HuH-7.5 (cell line): ENCODE results near the gene MTRF1.
"Not testable (repeated sequence)": the region's sequence is repeated elsewhere in the genome, so short reads cannot be mapped to it uniquely, and the experiment has no call there.

ENCODE experiments used
- DNase-seq: peaks from one replicate; pipeline ENCODE4 v3.0.0; 2011; ENCODE audit warnings: low spot score

The MTRF1 gene

DNA sequence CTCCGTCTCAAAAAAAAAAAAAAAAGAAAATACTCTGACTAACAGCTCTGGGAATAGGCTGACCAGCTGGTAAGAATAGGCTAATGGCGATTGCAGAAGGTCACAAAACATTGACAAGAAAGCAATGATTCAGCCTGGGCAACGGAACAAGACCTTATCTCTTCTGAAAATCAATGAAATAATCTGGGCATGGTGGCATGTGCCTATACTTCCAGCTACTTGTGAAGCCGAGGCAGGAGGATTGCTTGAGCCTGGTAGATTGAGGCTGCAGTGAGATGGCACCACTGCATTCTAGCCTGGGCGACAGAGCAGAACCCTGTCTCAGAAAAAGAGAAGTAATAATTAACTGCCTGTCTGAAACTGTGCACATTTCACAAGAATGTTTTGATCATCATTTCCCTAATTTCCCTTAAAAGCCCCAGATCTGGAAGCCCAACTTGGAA, 18.8 kb upstream of the MTRF1 start:
- DNase-seq, result no peak

DNA sequence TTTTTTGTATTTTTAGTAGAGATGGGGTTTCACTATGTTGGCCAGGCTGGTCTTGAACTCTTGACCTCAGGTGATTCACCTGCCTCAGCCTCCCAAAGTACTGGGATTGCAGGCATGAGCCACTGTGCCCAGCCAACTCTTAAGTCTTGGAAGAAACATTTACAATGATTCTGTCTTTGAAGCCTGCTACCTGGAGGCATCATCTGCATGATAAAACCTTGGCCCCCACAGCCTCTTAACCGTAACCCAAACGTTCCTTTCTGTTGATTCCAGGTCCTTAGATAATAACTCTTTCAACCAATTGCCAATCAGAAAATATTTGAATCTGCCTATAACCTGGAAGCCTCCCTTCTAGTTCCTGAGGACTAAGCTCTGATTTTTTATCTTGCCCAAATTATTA, 15.8 kb upstream of the MTRF1 start:
- DNase-seq, result not testable (repeated sequence)

DNA sequence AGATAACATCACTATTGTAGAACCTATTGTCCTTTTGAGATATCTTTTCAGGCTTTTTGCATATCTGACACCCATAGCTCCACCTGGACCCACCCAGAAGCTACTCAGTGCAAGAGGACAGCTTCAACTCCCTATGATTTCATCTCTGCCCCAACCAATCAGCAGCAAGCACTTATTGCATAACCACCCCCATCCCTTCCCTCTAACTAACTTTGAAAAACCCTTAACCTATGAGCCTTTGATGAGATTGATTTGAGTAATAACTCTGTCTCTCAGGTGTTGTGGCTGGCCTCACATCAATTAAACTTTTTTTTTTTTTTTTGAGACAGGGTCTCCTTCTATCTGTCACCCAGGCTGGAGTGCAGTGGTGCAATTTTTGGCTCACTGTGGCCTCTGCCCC, 13.4 kb upstream of the MTRF1 start:
- DNase-seq, result no peak

DNA sequence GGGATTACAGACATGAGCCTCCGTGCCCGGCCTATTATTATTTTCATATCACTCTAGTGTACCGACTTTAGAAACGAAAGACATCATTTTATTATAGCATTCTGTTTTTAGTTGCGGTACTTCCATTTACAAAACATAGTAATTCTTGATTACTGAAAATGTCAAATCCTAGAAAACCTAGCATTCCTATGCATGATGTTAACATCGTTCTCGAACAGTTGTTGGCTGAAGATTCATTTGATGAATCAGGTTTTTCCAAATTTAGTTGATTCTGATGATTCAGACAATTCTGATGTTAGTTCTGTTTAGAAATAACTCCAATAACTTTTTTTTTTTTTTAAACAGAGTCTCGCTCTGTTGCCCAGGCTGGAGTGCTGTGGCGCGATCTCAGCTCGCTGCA, 11.5 kb upstream of the MTRF1 start:
- DNase-seq, result no peak

GRCh38 chr13:41273831-41274441, 10.6 kb upstream of the MTRF1 start:
- no peak for DNase-seq

GRCh38 chr13:41271456-41272285, 8.3 kb upstream of the MTRF1 start:
- DNase-seq, result no peak

DNA sequence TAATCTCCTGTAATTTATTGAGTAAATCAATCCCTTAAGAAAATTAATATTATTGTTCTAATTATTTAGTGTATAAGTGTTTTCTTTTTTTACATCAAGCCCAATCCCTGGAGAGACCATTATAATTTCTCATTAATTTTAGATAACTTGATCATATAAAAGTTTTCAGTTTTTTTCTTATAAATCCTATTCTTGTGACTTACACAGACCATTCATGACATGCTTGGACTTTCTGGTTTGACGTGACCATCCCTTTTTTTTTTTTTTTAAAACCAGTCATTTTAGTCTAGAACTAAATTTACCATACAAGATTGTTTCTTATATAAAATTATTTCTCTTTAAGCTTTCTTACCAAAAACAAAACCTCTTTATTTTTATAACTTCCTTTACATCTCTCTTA, 5.4 kb upstream of the MTRF1 start:
- no peak for DNase-seq

DNA sequence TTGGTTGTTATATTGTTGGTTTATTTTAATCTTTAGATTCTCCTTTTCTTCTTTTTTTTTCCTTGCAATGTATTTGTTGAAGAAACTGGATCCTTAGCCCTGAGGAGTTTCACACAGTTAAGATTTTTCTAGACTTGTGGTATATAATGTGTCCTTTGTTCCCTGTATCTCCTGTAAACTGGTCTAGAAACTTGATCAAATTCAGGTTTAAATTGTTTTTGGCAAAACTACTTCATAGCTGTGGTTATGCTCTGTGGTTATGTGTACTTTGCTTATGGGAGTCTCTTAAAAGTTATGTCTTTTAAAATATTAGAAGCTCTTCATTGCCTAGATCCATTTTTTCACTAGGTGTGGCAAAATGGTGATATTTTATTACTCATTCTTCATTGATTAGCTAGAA, 3.7 kb upstream of the MTRF1 start:
- no peak for DNase-seq

- no peak for DNase-seq
These were observed 3.4 kb downstream of the MTRF1 start for GRCh38 chr13:41259875-41260501.

- DNase-seq, result no peak
These were observed 5.8 kb downstream of the MTRF1 start for GRCh38 chr13:41257535-41257934.

DNA sequence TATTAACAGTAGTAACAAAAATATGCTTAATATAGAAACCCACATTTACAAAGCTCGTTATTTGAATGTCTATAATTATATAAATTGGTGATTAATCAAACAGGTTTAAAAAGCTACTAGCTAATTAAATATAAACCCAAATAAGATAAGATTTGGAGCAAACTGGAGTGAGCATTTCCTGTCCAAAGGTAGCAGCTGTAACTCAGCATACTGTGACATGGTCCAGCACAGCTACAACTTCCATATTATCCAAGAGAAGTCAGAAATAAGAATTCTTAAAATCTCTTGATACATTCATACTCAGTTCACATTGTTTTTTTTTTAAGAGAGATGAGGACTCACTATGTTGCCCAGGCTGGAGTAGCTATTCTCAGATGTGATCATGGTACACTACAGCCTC, 8.5 kb downstream of the MTRF1 start:
- no peak for DNase-seq

GRCh38 chr13:41250993-41251392, 12.4 kb downstream of the MTRF1 start:
- no peak for DNase-seq

- no peak for DNase-seq
These were observed 16.3 kb downstream of the MTRF1 start for GRCh38 chr13:41246969-41247680.

GRCh38 chr13:41244556-41244955, 18.8 kb downstream of the MTRF1 start:
- DNase-seq, result no peak

DNA sequence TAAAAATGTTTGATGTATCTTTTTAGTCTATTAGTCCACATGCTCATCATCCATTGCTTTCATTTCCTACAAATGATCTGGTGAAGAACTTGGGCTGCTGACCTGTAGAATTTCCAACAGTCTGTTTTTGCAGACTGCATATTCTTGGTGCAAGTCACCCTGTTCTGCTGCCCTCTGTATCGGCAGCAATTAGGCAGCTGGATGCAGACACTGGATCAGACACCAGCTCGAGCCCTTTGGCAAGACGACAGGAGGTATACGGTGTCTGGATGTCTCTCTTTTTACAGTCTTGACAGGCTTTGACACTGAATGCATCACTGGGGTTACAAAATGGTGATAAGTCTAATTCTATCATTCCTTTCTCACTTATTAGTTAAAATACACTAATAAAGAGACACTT, 21.8 kb downstream of the MTRF1 start:
- DNase-seq, result no peak

- no peak for DNase-seq
These were observed 27.0 kb downstream of the MTRF1 start for GRCh38 chr13:41236369-41236768.

DNA sequence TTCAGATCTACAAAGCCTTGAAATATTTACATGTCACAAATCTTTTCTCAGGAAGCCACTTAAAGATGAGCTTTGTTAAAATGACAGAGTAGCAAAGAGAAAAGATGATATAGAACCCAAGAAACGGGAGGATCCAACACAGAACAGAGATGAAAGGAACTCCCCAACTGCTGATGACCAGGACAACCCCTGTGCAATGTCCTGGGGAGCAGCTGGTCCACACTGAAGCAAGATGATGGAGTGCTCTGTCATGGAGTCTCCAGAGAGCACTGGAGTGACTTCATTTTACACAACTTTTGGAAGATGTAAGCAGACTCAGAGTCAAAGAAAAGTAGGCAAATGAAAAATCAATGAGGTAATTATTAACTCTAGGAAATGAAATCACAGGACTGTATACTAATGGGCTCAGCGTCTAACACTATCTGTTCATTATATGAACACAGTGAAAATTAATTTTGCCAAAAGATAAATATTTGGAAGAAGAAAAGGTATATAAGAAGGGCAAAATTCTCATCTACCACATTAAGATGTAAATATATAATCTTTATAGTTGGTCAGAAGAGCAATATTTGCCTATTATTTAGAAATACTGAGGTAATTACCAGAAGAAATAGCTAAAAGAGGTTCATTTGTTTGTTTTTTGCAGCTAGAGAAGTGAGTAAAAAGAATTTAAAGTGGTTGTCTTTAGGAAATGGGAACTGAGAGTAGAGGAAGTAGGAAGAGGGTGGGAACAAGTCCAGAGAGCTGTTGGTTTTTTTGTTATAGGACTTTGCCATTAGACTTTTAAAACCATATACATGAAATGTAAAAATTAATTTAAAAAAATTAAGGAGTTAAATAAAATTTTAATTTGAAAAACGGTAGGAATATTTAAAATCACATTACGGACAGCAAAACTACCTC, 30.5 kb downstream of the MTRF1 start:
- no peak for DNase-seq

- DNase-seq, result no peak
These were observed 31.6 kb downstream of the MTRF1 start for GRCh38 chr13:41231786-41232185.

DNA sequence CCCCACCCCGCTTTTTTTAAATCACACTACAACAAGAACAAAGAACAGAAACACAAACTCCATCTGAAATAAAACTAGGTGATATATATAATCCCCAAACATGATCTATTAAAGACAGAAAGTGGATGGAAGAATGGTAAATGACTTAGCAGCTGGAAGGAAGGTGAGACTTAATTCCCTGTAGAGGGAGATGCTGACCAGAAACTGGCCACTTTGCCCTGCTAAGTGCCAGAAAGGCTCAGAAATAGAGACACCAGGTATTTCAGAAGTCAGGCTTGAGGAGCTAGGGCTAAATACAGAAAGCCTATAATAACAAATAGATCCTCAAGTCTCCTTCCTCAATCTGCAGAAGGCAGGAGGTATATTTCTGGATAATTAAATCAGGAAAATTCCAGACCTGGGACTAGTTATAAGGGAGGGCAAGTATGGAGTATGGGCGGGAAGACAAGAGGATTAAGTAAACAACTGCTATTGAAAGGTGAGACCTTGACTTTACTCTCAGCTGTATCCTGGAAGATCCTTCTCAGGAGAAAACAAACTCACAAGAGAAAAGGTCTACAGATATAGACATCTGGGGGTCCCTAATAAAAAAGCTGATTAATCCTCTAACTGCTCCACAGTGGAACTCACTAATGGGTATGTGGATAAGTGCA, 32.2 kb downstream of the MTRF1 start:
- no peak for DNase-seq

DNA sequence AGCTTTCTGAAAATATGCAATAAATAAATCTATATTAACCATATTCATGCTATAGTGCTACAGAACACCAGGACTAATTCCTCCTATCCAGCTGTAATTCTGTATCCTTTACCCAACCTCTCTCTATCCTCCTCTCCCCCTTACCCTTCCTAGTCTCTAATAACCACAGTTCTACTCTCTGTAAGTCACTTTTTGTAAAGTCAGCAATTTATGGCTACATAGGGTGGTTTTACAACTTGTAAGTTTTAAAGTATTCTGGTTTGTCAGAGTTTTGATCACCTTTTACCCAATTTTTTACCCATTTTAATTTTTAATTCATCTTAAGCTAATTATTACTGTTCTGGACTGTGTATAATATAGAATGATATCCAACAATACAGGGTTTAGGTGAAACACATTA, 34.0 kb downstream of the MTRF1 start:
- no peak for DNase-seq
